ENCODE measurements around the gene OLFML2A.

GRCh38 chr9:124780060-124780756, 3.3 kb downstream of the OLFML2A start:
- no peak for TF ChIP-seq EZH2 (IDR thresholded peaks at IDR 0.05; ENCODE audit: borderline replicate concordance)
- no peak for TF ChIP-seq CTCF (IDR thresholded peaks at IDR 0.05; ENCODE audit: poor library complexity)

Measured in hepatocyte (in vitro differentiated cells).